ENCODE data around the gene AGMO.

DNA sequence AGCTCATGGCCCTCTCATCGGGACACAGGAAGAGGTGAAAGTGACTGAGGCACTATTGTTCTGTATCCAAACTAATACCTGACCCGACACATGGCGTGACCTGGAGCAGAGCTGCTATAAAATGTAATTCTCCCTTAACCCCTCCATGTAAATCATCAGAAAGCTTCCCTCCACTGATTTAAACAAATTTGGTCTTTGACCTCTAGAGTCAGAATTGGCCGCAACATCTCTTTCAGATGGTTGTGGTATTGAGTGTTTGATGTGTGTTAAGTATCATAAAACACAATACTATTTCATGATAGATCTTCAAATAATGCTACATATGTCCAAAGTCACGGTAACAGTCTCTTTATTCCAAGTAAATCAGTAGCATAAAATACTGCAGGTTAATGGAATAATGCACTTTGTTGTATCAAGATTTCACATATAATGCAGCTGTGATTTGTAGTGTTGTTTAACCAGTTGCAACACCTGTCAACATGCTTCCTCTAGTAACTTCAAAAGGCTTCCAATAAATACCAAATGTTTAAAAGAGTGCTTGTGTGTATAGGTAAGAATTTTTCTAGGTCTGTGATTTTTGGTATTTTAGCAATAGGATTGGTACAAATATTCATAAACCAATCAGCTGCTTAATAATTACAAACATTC lies 144.3 kb downstream of the AGMO start:
- TF ChIP-seq POLR2AphosphoS5 (IDR thresholded peaks at IDR 0.05), result no peak
- TF ChIP-seq, protein P1, sequence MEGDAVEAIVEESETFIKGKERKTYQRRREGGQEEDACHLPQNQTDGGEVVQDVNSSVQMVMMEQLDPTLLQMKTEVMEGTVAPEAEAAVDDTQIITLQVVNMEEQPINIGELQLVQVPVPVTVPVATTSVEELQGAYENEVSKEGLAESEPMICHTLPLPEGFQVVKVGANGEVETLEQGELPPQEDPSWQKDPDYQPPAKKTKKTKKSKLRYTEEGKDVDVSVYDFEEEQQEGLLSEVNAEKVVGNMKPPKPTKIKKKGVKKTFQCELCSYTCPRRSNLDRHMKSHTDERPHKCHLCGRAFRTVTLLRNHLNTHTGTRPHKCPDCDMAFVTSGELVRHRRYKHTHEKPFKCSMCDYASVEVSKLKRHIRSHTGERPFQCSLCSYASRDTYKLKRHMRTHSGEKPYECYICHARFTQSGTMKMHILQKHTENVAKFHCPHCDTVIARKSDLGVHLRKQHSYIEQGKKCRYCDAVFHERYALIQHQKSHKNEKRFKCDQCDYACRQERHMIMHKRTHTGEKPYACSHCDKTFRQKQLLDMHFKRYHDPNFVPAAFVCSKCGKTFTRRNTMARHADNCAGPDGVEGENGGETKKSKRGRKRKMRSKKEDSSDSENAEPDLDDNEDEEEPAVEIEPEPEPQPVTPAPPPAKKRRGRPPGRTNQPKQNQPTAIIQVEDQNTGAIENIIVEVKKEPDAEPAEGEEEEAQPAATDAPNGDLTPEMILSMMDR (IDR thresholded peaks at IDR 0.05), result no peak
- no peak for TF ChIP-seq POLR2A (IDR thresholded peaks at IDR 0.05; ENCODE audit: low read depth)
